ENCODE measurements around the gene HAGH.

HAGH gene

DNA sequence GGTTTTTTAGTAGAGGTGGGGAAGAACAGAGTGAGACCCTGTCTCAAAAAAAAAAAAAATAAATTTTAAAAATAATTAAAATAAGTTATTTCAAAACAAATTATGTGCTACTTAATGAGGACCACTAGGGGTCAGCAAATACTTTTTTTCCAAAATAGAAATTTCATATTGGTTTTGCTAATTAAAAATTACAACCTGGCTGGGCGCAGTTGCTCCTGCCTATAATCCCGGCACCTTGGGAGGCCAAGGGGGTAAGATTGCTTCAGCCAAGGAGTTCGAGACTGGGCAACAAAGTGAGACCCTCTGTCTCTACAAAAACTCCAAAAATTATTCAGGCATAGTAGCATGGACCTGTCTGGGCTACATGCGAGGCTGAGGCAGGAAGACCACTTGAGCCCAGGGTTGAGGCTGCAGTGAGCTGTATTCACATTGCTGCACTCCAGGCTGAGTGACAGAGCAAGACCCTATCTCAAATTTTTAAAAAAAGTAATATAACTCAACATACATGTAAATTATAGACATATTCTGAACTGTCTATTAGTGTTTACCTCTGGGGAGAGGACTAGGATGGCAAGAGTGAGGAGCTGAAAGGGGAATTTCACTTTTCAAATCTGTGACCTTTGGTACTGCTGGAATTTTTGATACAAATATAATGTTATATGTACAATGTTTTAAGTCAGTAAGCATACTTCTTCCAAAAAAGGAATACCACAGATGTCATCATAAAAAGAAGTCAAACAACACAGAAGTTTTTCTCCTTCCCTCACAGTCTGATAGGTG lies 37.2 kb upstream of the HAGH start:
- no peaks in the 10 kb centered on the region for H3K9me3 ChIP-seq (replicated peaks; ENCODE audit: insufficient read depth, low read length)
- H3K27ac ChIP-seq (ENCODE audit: low read length), result peak overlapping the region; percentile 37; the same call in 1 of the 2 replicates
- H3K4me3 ChIP-seq (ENCODE audit: low read length), result no peak overlapping the region
- H3K4me2 ChIP-seq (ENCODE audit: low read depth, low read length), result no peak overlapping the region
- H3K9ac ChIP-seq (ENCODE audit: low read length), result no peak overlapping the region
- H3K4me1 ChIP-seq (ENCODE audit: low read length), result peaks cover 15% of the 10 kb centered on the region
- H3K36me3 ChIP-seq (replicated peaks; ENCODE audit: insufficient read depth, low read length), result no peaks in the 10 kb centered on the region
- no peaks in the 10 kb centered on the region; the same call in 1 of the 2 replicates for H3F3A ChIP-seq (ENCODE audit: insufficient read depth, low read length)
- no peaks in the 10 kb centered on the region for H3K9me2 ChIP-seq (replicated peaks; ENCODE audit: insufficient read depth, low read length)
- no peaks in the 10 kb centered on the region for H3K79me2 ChIP-seq (ENCODE audit: low read length)
- DNase-seq, result peak; percentile 55
- TF ChIP-seq, protein P1, sequence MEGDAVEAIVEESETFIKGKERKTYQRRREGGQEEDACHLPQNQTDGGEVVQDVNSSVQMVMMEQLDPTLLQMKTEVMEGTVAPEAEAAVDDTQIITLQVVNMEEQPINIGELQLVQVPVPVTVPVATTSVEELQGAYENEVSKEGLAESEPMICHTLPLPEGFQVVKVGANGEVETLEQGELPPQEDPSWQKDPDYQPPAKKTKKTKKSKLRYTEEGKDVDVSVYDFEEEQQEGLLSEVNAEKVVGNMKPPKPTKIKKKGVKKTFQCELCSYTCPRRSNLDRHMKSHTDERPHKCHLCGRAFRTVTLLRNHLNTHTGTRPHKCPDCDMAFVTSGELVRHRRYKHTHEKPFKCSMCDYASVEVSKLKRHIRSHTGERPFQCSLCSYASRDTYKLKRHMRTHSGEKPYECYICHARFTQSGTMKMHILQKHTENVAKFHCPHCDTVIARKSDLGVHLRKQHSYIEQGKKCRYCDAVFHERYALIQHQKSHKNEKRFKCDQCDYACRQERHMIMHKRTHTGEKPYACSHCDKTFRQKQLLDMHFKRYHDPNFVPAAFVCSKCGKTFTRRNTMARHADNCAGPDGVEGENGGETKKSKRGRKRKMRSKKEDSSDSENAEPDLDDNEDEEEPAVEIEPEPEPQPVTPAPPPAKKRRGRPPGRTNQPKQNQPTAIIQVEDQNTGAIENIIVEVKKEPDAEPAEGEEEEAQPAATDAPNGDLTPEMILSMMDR (IDR thresholded peaks at IDR 0.05; ENCODE audit: low read length), result peak; percentile 32
- no peak for TF ChIP-seq EZH2phosphoT487 (IDR thresholded peaks at IDR 0.05; ENCODE audit: low read length)
- no peaks in the 10 kb centered on the region for H4K20me1 ChIP-seq (ENCODE audit: insufficient read depth, low read length)
- H2AFZ ChIP-seq (ENCODE audit: low read length), result no peak overlapping the region
- H3K27me3 ChIP-seq (replicated peaks; ENCODE audit: insufficient read depth, low read length), result no peaks in the 10 kb centered on the region

DNA sequence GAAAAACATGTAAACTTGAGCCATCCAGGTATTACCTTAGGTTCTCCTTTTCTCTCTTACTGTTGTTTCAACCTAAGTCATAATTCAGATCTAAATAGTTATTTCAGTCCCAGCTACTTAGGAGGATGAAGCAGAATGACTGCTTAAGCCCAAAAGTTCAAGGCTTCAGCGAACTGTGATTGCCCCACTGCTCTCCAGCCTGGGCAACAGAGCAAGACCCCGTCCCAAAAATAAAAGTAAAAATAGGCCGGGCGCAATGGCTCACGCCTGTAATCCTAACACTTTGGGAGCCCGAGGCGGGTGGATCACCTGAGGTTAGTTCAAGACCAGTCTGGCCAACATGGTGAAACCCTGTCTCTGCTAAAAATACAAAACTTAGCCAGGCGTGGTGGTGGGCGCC lies 35.8 kb upstream of the HAGH start:
- DNase-seq, result no peak
- Histone ChIP-seq H3K4me2 (ENCODE audit: low read depth, low read length) (no peak overlapping the region), H4K20me1 (ENCODE audit: insufficient read depth, low read length) (no peaks in the 10 kb centered on the region), H3K36me3 (replicated peaks; ENCODE audit: insufficient read depth, low read length) (no peaks in the 10 kb centered on the region), H3K9me2 (replicated peaks; ENCODE audit: insufficient read depth, low read length) (no peaks in the 10 kb centered on the region), H3K9ac (ENCODE audit: low read length) (no peak overlapping the region), H3K4me3 (ENCODE audit: low read length) (no peak overlapping the region), H3F3A (ENCODE audit: insufficient read depth, low read length) (peaks cover 4% of the 10 kb centered on the region), H3K4me1 (ENCODE audit: low read length) (peaks cover 23% of the 10 kb centered on the region), H3K9me3 (replicated peaks; ENCODE audit: insufficient read depth, low read length) (no peaks in the 10 kb centered on the region), H3K27me3 (replicated peaks; ENCODE audit: insufficient read depth, low read length) (no peaks in the 10 kb centered on the region), H2AFZ (ENCODE audit: low read length) (no peak overlapping the region), H3K79me2 (ENCODE audit: low read length) (no peaks in the 10 kb centered on the region), H3K27ac (ENCODE audit: low read length) (no peak overlapping the region)
- TF ChIP-seq, protein P1 (IDR thresholded peaks at IDR 0.05; ENCODE audit: low read length), result no peak
- no peak for TF ChIP-seq EZH2 (optimal IDR thresholded peaks at IDR 0.05; ENCODE audit: low read depth, low read length)
- no peak for TF ChIP-seq EZH2phosphoT487 (IDR thresholded peaks at IDR 0.05; ENCODE audit: low read length)

DNA sequence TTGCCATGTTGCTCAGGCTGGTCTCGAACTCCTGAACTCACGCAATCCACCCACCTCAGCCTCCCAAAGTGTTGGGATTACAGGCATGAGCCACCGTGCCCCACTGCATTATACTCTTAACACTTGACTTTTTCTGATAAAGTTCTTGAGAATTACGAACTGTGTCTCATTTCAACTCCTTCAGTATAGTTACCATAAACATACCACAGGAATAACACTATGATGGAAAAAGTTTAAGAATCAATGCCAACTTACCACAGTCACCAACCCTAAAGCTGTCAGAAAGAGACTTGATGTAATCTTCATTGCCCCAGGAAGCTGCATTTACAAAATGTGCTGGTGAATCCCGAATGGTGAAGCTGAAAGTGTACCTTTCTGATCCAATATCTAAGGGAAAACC lies 35.1 kb upstream of the HAGH start:
- TF ChIP-seq, protein P1 (IDR thresholded peaks at IDR 0.05; ENCODE audit: low read length), result no peak
- no peak for TF ChIP-seq EZH2phosphoT487 (IDR thresholded peaks at IDR 0.05; ENCODE audit: low read length)
- no peak for TF ChIP-seq EZH2 (optimal IDR thresholded peaks at IDR 0.05; ENCODE audit: low read depth, low read length)
- Histone ChIP-seq H3K4me2 (ENCODE audit: low read depth, low read length) (no peak overlapping the region), H3K27ac (ENCODE audit: low read length) (no peak overlapping the region), H3K4me3 (ENCODE audit: low read length) (no peak overlapping the region), H3K9ac (ENCODE audit: low read length) (no peak overlapping the region), H3K9me3 (replicated peaks; ENCODE audit: insufficient read depth, low read length) (no peaks in the 10 kb centered on the region), H3K4me1 (ENCODE audit: low read length) (peaks cover 26% of the 10 kb centered on the region), H3K79me2 (ENCODE audit: low read length) (no peaks in the 10 kb centered on the region), H3K27me3 (replicated peaks; ENCODE audit: insufficient read depth, low read length) (no peaks in the 10 kb centered on the region), H3K36me3 (replicated peaks; ENCODE audit: insufficient read depth, low read length) (no peaks in the 10 kb centered on the region), H4K20me1 (ENCODE audit: insufficient read depth, low read length) (no peaks in the 10 kb centered on the region), H2AFZ (ENCODE audit: low read length) (no peak overlapping the region), H3F3A (ENCODE audit: insufficient read depth, low read length) (peaks cover 4% of the 10 kb centered on the region), H3K9me2 (replicated peaks; ENCODE audit: insufficient read depth, low read length) (no peaks in the 10 kb centered on the region)
- no peak for DNase-seq
